CD14-positive monocyte (primary cell): ENCODE results near the gene CCDC40. TPM values are rescaled to one million over a fixed set of nuclear protein-coding genes. Genes with fewer than 3 reads are reported as not detected.

Source experiments
- DNase-seq, 3 donors: peaks; one replicate each; pipeline ENCODE4 v3.0.0-alpha.2; 2011 to 2022
- H2AFZ ChIP-seq: 2 replicates; pipeline ENCODE4 v1.6.0; 2012; ENCODE audit warnings: mild to moderate bottlenecking, low read depth, low read length, inconsistent platforms; ENCODE audit not compliant: insufficient read depth, poor library complexity, severe bottlenecking
- H3K27ac ChIP-seq, 2 donors: 1 replicate in 1 of 2; 2 replicates in 1 of 2; pipeline ENCODE4 v1.5.1; 2012 to 2013; ENCODE audit warnings: low read length in 2 of 2, control low read depth in 1 of 2, inconsistent platforms in 1 of 2, low read depth in 1 of 2, mild to moderate bottlenecking in 1 of 2
- H3K27me3 ChIP-seq, 2 donors: one replicate each; pipeline versions ENCODE4 v1.6.0 to v1.6.1; 2011 to 2013; ENCODE audit warnings: low read length in 2 of 2; ENCODE audit not compliant: control insufficient read depth in 2 of 2, insufficient read depth in 2 of 2
- H3K36me3 ChIP-seq, 2 donors: replicated peaks in 1 of 2; 1 replicate in 1 of 2; 2 replicates in 1 of 2; pipeline versions ENCODE4 v1.5.1 to v1.6.1; 2012 to 2013; ENCODE audit warnings: low read length in 2 of 2, control low read depth in 1 of 2, inconsistent platforms in 1 of 2, mild to moderate bottlenecking in 1 of 2; ENCODE audit not compliant: insufficient read depth in 2 of 2, control insufficient read depth in 1 of 2
- H3K4me1 ChIP-seq, 2 donors: 1 replicate in 1 of 2; 2 replicates in 1 of 2; pipeline versions ENCODE4 v1.5.1 to v1.6.1; 2012 to 2013; ENCODE audit warnings: low read length in 2 of 2, control low read depth in 1 of 2, inconsistent platforms in 1 of 2, mild to moderate bottlenecking in 1 of 2, moderate library complexity in 1 of 2; ENCODE audit not compliant: insufficient read depth in 2 of 2, control insufficient read depth in 1 of 2
- H3K4me2 ChIP-seq: replicated peaks from 2 replicates; pipeline ENCODE3; 2012; ENCODE audit warnings: low read length, moderate library complexity, mild to moderate bottlenecking; ENCODE audit not compliant: poor library complexity, severe bottlenecking; ENCODE audit errors: extremely low read depth
- H3K4me3 ChIP-seq, 3 experiments: fragments of 200-600 bp in 1 of 3; sonication (generic) in 1 of 3; replicated peaks in 1 of 3; 1 replicate in 2 of 3; 2 replicates in 1 of 3; pipeline ENCODE4 v1.5.1; 2011 to 2013; ENCODE audit warnings: low read length in 3 of 3, mild to moderate bottlenecking in 3 of 3, control low read depth in 2 of 3, low read depth in 2 of 3, inconsistent platforms in 1 of 3, moderate library complexity in 1 of 3
- H3K79me2 ChIP-seq: 2 replicates; pipeline ENCODE4 v1.6.0; 2012; ENCODE audit warnings: mild to moderate bottlenecking, control low read depth, inconsistent platforms, low read length, moderate library complexity; ENCODE audit not compliant: insufficient read depth
- H3K9ac ChIP-seq: 2 replicates; pipeline ENCODE4 v1.6.0; 2017; ENCODE audit warnings: low read length, mild to moderate bottlenecking; ENCODE audit not compliant: insufficient read depth, poor library complexity, severe bottlenecking
- H3K9me3 ChIP-seq, 2 donors: replicated peaks in 1 of 2; 1 replicate in 1 of 2; 2 replicates in 1 of 2; pipeline versions ENCODE4 v1.5.1 to v1.6.1; 2012 to 2013; ENCODE audit warnings: low read length in 2 of 2, control low read depth in 1 of 2; ENCODE audit not compliant: control insufficient read depth in 1 of 2, insufficient read depth in 1 of 2
- H4K20me1 ChIP-seq: 2 replicates; pipeline ENCODE4 v1.6.0; 2012; ENCODE audit warnings: mild to moderate bottlenecking, low read length, control low read depth, moderate library complexity; ENCODE audit not compliant: insufficient read depth
- H3K27ac Mint-ChIP-seq, 7 donors: one replicate each; pipeline ENCODE4 v1.8.0; 2020; ENCODE audit warnings: mild to moderate bottlenecking in 7 of 7, mixed read lengths in 7 of 7, moderate library complexity in 6 of 7, inconsistent platforms in 2 of 7
- H3K27me3 Mint-ChIP-seq, 3 donors: one replicate each; pipeline ENCODE4 v1.8.0; 2021 to 2022; ENCODE audit warnings: low read depth in 3 of 3, mild to moderate bottlenecking in 3 of 3, mixed read lengths in 3 of 3, moderate library complexity in 3 of 3, inconsistent platforms in 1 of 3
- H3K36me3 Mint-ChIP-seq, 2 donors: one replicate each; pipeline ENCODE4 v1.8.0; 2020; ENCODE audit warnings: mixed read lengths in 2 of 2, inconsistent platforms in 1 of 2, mild to moderate bottlenecking in 1 of 2
- H3K4me1 Mint-ChIP-seq: one replicate; pipeline ENCODE4 v1.8.0; 2020; ENCODE audit warnings: mild to moderate bottlenecking, mixed read lengths
- H3K4me3 Mint-ChIP-seq, 2 donors: one replicate each; pipeline ENCODE4 v1.8.0; 2020; ENCODE audit warnings: mild to moderate bottlenecking in 2 of 2, mixed read lengths in 2 of 2, moderate library complexity in 1 of 2
- H3K9me3 Mint-ChIP-seq, 7 donors: one replicate each; pipeline ENCODE4 v1.8.0; 2020 to 2022; ENCODE audit warnings: mixed read lengths in 7 of 7, mild to moderate bottlenecking in 6 of 7, moderate library complexity in 6 of 7, inconsistent platforms in 2 of 7
- WGBS: methylation state at CpG from one replicate; pipeline ENCODE4 v1.1.5; 2013; ENCODE audit warnings: missing lambda C conversion rate; ENCODE audit not compliant: insufficient coverage; 5-methylcytosine and 5-hydroxymethylcytosine counted together
- intact Hi-C, 2 donors: fragments of 100-400 bp; cut with micrococcal nuclease; formaldehyde crosslinking; loops; one replicate each; pipeline versions ENCODE4 v1.15.0 to v1.15.1; 2023
- polyA plus RNA-seq, 3 donors: library from polyadenylated mRNA; depleted of rRNA in 1 of 3; unstranded in 2 of 3; stranded (reverse) in 1 of 3; fragments of 300-500 nt in 2 of 3; fragments of >200 nt in 1 of 3; fragmentation: Illumina TruSeq in 2 of 3; gene quantifications; 1 replicate in 2 of 3; 2 replicates in 1 of 3; pipeline ENCODE4 v1.2.3, GENCODE V29; 2012 to 2021
- TF ChIP-seq, protein P1 (sequence below): fragments of 200-600 bp; IDR thresholded peaks from one replicate; pipeline ENCODE4 v1.8.0; 2022; ENCODE audit warnings: antibody characterized with exemption, mild to moderate bottlenecking

The CCDC40 gene
- polyA plus RNA-seq, 3 donors = 0.21 to 0.27 TPM; not detected in 1

DNA sequence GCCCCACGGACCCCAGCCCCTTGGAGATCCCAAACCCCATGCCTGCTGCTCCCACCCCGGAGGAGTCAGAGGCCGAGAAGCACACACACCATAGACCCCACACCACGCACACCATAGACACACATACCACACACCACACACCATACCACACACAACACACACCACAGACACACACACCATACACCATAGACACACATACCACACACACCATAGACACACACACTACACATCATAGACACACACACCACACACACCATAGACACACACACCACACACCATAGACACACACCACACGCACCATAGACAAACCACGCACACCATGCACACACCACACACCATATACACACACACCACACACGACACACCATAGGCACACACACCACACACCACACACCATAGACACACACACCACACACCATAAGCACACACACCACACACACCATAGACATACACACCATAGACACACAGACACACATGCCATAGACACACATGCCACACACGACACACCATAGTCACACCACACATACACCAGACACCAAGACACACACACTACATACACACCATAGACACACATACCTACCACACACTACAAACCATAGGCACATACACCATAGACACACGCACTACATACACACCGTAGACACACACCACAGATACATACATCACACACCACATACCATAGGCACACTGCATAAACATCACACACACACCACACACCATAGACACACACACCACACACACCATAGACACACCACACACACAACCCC, 12.1 kb upstream of the CCDC40 start:
- H3K9ac ChIP-seq = no peak overlapping the region
- peaks cover 9% of the 10 kb centered on the region for H3K4me1 Mint-ChIP-seq
- H3K4me2 ChIP-seq = no peak overlapping the region
- peaks cover 0 to 2% (median 0%) of the 10 kb centered on the region in 7 donors for H3K9me3 Mint-ChIP-seq
- H3K27ac Mint-ChIP-seq = no peak overlapping the region
- peaks cover 0 to 6% of the 10 kb centered on the region in 2 donors for H3K4me1 ChIP-seq
- intact Hi-C loops = no loop called here
- H4K20me1 ChIP-seq = no peaks in the 10 kb centered on the region
- no peaks in the 10 kb centered on the region for H3K36me3 Mint-ChIP-seq
- H3K9me3 ChIP-seq = no peaks in the 10 kb centered on the region
- 69% methylated on average over 9 of the region's 10 CpGs for WGBS
- peaks cover 0 to 2% (median 2%) of the 10 kb centered on the region in 3 donors for H3K27me3 Mint-ChIP-seq
- DNase-seq = no peak
- no peak overlapping the region for H2AFZ ChIP-seq
- TF ChIP-seq, protein P1, sequence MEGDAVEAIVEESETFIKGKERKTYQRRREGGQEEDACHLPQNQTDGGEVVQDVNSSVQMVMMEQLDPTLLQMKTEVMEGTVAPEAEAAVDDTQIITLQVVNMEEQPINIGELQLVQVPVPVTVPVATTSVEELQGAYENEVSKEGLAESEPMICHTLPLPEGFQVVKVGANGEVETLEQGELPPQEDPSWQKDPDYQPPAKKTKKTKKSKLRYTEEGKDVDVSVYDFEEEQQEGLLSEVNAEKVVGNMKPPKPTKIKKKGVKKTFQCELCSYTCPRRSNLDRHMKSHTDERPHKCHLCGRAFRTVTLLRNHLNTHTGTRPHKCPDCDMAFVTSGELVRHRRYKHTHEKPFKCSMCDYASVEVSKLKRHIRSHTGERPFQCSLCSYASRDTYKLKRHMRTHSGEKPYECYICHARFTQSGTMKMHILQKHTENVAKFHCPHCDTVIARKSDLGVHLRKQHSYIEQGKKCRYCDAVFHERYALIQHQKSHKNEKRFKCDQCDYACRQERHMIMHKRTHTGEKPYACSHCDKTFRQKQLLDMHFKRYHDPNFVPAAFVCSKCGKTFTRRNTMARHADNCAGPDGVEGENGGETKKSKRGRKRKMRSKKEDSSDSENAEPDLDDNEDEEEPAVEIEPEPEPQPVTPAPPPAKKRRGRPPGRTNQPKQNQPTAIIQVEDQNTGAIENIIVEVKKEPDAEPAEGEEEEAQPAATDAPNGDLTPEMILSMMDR = no peak
- no peaks in the 10 kb centered on the region for H3K27me3 ChIP-seq
- H3K79me2 ChIP-seq = no peaks in the 10 kb centered on the region
- no peak overlapping the region for H3K27ac ChIP-seq
- no peaks in the 10 kb centered on the region for H3K36me3 ChIP-seq
- H3K4me3 ChIP-seq = no peak overlapping the region
- H3K4me3 Mint-ChIP-seq = no peak overlapping the region

DNA sequence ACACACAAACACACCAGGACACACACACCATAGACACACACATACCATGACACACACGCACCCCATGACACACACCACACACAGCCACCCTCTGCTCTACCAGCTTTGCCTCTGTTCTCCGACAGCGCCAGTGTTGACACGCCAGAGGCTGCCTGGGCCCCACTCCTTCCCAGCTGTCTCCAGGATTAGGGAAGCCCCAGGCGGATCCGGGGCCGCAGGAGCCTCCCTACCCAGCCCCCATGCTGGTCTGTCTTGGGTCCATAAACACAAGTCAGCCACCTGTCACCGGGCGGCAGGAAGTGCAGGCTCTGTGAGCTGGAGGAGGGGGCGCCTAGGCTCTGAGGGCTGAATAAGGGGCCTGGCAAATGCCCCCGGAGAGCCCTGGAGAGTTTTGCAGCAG, 11.3 kb upstream of the CCDC40 start:
- H3K36me3 ChIP-seq = no peaks in the 10 kb centered on the region
- H3K9me3 ChIP-seq = no peaks in the 10 kb centered on the region
- H4K20me1 ChIP-seq = no peaks in the 10 kb centered on the region
- H3K4me2 ChIP-seq = no peak overlapping the region
- intact Hi-C loops = no loop called here
- H3K27ac ChIP-seq = no peak overlapping the region
- 42% methylated on average over 4 of the region's 11 CpGs for WGBS
- Mint-ChIP-seq H3K4me1 (peaks cover 15% of the 10 kb centered on the region), H3K36me3 (no peaks in the 10 kb centered on the region), H3K27ac (no peak overlapping the region), H3K9me3 (peaks cover 0 to 2% (median 0%) of the 10 kb centered on the region in 7 donors), H3K4me3 (no peak overlapping the region), H3K27me3 (peaks cover 0 to 3% (median 2%) of the 10 kb centered on the region in 3 donors)
- no peak overlapping the region for H3K9ac ChIP-seq
- no peak for DNase-seq
- H3K79me2 ChIP-seq = no peaks in the 10 kb centered on the region
- peaks cover 0 to 7% of the 10 kb centered on the region in 2 donors for H3K4me1 ChIP-seq
- no peaks in the 10 kb centered on the region for H3K27me3 ChIP-seq
- no peak overlapping the region for H2AFZ ChIP-seq
- H3K4me3 ChIP-seq = no peak overlapping the region
- TF ChIP-seq, protein P1 = no peak
